Measurements from ENCODE around the gene DENND4B. TPM values are rescaled to one million over a fixed set of nuclear protein-coding genes. Genes with fewer than 3 reads are reported as not detected.

DENND4B gene
- total and polyA plus RNA-seq, 9 of the 15 experiments (the other 6 are each of a cell fraction or from before 2014, with no cell fraction given): 9.5 to 80.5 (median 23.1) TPM

- TF ChIP-seq SRSF7 (optimal IDR thresholded peaks at IDR 0.05; ENCODE audit: low read depth, low read length): no peak
- TF ChIP-seq, protein P1, sequence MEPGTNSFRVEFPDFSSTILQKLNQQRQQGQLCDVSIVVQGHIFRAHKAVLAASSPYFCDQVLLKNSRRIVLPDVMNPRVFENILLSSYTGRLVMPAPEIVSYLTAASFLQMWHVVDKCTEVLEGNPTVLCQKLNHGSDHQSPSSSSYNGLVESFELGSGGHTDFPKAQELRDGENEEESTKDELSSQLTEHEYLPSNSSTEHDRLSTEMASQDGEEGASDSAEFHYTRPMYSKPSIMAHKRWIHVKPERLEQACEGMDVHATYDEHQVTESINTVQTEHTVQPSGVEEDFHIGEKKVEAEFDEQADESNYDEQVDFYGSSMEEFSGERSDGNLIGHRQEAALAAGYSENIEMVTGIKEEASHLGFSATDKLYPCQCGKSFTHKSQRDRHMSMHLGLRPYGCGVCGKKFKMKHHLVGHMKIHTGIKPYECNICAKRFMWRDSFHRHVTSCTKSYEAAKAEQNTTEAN (CRISPR knock-in tag; IDR thresholded peaks at IDR 0.05): 0 out of 2 replicates have a peak, but pooled peaks have one; percentile 31
- peak; percentile 98 for TF ChIP-seq ARID4B (CRISPR knock-in tag; IDR thresholded peaks at IDR 0.05)
- TF ChIP-seq JUN (IDR thresholded peaks at IDR 0.05; ENCODE audit: borderline replicate concordance, low read depth, low read length): peak; percentile 45; the same call in 1 of the 2 replicates
- peak; percentile 87; the same call in 1 of the 2 replicates for TF ChIP-seq JUN (CRISPR knock-in tag; IDR thresholded peaks at IDR 0.05; ENCODE audit: borderline replicate concordance)
- TF ChIP-seq, protein P2, sequence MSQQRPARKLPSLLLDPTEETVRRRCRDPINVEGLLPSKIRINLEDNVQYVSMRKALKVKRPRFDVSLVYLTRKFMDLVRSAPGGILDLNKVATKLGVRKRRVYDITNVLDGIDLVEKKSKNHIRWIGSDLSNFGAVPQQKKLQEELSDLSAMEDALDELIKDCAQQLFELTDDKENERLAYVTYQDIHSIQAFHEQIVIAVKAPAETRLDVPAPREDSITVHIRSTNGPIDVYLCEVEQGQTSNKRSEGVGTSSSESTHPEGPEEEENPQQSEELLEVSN (IDR thresholded peaks at IDR 0.05; ENCODE audit: borderline replicate concordance in 1 of 2, extremely low read depth in 1 of 2, insufficient read depth in 1 of 2, insufficient read length in 1 of 2, low read depth in 1 of 2, low read length in 1 of 2, poor library complexity in 1 of 2, severe bottlenecking in 1 of 2): no peak
- no peak for TF ChIP-seq ARHGAP35 (IDR thresholded peaks at IDR 0.05; ENCODE audit: partially characterized antibody)
- peak; percentile 86 for TF ChIP-seq TFAP4 (CRISPR knock-in tag; IDR thresholded peaks at IDR 0.05; ENCODE audit: borderline replicate concordance)
- no peak for TF ChIP-seq BRF1 (IDR thresholded peaks at IDR 0.05; ENCODE audit: borderline replicate concordance, extremely low read depth, insufficient read length)
- TF ChIP-seq ZNF3 (CRISPR knock-in tag; IDR thresholded peaks at IDR 0.05): no peak
- TF ChIP-seq ZNF436 (CRISPR knock-in tag; IDR thresholded peaks at IDR 0.05): no peak
- TF ChIP-seq SNIP1 (IDR thresholded peaks at IDR 0.05; ENCODE audit: low read depth): no peak
- no peak for TF ChIP-seq MCM2 (IDR thresholded peaks at IDR 0.05; ENCODE audit: low read depth)
- TF ChIP-seq ILK (tag; IDR thresholded peaks at IDR 0.05; ENCODE audit: borderline replicate concordance, low read depth): no peak
- TF ChIP-seq MCM7 (IDR thresholded peaks at IDR 0.05): no peak
- TF ChIP-seq MTA3 (IDR thresholded peaks at IDR 0.05; ENCODE audit: borderline replicate concordance): peak; percentile 99
- TF ChIP-seq MCM5 (IDR thresholded peaks at IDR 0.05; ENCODE audit: low read depth): no peak
- TF ChIP-seq ESRRA (IDR thresholded peaks at IDR 0.05; ENCODE audit: borderline replicate concordance, low read depth): peak; percentile 50; the same call in 1 of the 2 replicates
These were observed 44.1 kb upstream of the DENND4B start, which contains the start of gene RPS27 (continued) for GRCh38 chr1:153990468-153991150.

All from K562 (cell line).